Bronchial epithelial cell (primary cell): Measurements from ENCODE around the gene ZNF888. TPM values are rescaled to one million over a fixed set of nuclear protein-coding genes. Genes with fewer than 3 reads are reported as not detected.
"Not testable (repeated sequence)": the region's sequence is repeated elsewhere in the genome, so short reads cannot be mapped to it uniquely, and the experiment has no call there.

Experiments
- DNase-seq: peaks from one replicate; pipeline ENCODE4 v3.0.0-alpha.2; 2010; ENCODE audit warnings: low read depth
- FAIRE-seq: peaks from 2 replicates; lab custom pipeline; 2011; peaks lifted over from hg19 to GRCh38; lab: Jason Lieb, UNC
- H3K27me3 ChIP-seq: 2 replicates; pipeline ENCODE4 v1.5.1; 2011; ENCODE audit warnings: low read length; ENCODE audit not compliant: control insufficient read depth, insufficient read depth
- H3K36me3 ChIP-seq: 2 replicates; pipeline ENCODE4 v1.5.1; 2011; ENCODE audit warnings: low read length; ENCODE audit not compliant: control insufficient read depth, insufficient read depth
- H3K4me3 ChIP-seq: 2 replicates; pipeline ENCODE4 v1.5.1; 2011; ENCODE audit warnings: mild to moderate bottlenecking, low read depth, low read length, control low read depth
- total RNA-seq: library from RNA; depleted of rRNA; stranded (reverse); fragments of >200 nt; gene quantifications from 2 replicates; pipeline ENCODE4 v1.2.1, GENCODE V29; 2014
- TF ChIP-seq, protein P1 (sequence below): IDR thresholded peaks from 2 replicates; pipeline ENCODE4 v1.5.1; 2011; ENCODE audit warnings: mild to moderate bottlenecking, moderate library complexity, low read length, control low read depth, inconsistent platforms; ENCODE audit not compliant: insufficient read depth, severe bottlenecking

Gene ZNF888
- total RNA-seq, 1 donor from 2014 or later: 9.7 TPM

DNA sequence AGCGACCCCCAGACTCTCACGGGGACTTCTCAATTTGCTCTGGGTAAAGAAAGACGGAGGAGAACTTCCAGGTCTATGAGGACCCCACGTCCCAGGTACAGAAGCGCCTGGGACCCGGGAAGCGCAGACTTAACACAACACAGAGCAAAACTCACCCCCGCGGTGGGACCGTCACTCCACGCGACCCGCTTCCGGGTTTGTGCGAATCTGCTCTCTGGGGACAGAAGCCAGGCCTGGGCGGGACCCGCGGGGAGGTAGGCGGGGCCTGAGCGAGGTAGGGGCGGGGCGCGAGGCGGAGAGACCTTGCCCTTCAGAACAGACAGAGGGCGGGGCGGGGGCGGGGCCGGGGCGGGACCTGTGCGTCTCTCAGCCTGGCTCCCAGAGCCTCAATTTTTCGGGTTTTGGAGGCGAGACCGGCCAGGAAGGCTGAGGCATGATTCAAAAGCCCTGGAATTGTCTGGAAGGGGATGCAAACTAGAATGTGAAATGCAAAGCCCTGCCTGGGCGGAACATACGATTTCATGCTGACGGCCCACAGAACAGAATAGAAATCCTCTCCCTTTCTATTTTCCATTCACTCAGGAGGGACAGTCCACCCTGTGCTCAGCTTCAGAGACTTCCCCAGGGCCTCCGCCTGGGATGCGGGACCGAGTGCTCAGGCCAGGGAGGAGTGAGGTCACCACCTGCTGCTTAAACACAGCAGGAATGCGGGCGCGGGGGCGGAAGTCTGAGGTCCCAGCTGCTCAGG is 19.3 kb upstream of the ZNF888 start:
- Histone ChIP-seq H3K27me3 (no peaks in the 10 kb centered on the region), H3K4me3 (peak overlapping the region; percentile 96), H3K36me3 (no peaks in the 10 kb centered on the region)
- DNase-seq: peak; percentile 63
- FAIRE-seq: no peak
- TF ChIP-seq, protein P1, sequence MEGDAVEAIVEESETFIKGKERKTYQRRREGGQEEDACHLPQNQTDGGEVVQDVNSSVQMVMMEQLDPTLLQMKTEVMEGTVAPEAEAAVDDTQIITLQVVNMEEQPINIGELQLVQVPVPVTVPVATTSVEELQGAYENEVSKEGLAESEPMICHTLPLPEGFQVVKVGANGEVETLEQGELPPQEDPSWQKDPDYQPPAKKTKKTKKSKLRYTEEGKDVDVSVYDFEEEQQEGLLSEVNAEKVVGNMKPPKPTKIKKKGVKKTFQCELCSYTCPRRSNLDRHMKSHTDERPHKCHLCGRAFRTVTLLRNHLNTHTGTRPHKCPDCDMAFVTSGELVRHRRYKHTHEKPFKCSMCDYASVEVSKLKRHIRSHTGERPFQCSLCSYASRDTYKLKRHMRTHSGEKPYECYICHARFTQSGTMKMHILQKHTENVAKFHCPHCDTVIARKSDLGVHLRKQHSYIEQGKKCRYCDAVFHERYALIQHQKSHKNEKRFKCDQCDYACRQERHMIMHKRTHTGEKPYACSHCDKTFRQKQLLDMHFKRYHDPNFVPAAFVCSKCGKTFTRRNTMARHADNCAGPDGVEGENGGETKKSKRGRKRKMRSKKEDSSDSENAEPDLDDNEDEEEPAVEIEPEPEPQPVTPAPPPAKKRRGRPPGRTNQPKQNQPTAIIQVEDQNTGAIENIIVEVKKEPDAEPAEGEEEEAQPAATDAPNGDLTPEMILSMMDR: no peak

DNA sequence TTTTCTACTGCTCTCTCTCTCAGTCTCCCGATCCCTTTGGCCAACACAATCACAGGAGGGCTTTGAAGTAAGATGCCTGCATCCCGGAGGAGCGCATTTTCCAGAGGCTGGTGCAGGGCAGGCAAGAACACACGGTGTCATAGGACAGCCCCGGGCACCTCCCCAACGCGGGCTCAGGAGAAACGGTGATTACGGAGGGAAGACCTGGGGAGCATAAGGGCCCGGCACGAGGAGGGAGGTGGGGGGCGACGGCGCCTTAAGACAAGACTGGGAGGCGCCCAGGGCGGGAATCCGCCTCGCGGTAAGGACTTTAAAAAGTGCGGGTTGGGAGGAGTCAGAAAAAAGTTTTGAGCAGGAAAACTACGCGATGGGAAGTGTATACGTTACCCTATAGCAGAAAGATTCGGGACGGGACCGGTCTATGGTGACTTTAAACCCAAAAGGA is 18.7 kb upstream of the ZNF888 start:
- FAIRE-seq: no peak
- Histone ChIP-seq H3K4me3 (peak overlapping the region; percentile 96), H3K27me3 (no peaks in the 10 kb centered on the region), H3K36me3 (peaks cover 2% of the 10 kb centered on the region)
- DNase-seq: peak; percentile 14
- TF ChIP-seq, protein P1: no peak

DNA sequence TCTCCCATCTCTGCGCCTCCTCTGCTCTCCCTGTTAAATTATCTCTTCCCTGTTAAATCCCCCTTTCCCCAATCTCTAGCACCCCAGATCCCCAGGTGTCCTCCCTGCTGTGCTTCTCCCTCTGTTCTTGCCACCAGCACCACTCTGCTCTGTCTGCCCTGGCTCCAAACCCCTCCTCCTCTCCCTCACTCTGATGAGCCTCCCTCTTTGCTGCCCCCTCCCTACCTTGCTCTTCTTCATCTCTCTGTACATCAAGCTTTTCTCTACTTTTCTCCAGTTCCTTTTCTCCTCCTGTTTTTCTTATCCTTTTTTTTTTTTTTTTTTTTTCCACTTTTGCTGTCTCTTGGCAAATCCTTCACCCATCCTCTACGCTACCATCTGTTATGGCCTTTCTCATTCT is 18.3 kb upstream of the ZNF888 start:
- not testable (repeated sequence) for DNase-seq, FAIRE-seq, H3K27me3 ChIP-seq

DNA sequence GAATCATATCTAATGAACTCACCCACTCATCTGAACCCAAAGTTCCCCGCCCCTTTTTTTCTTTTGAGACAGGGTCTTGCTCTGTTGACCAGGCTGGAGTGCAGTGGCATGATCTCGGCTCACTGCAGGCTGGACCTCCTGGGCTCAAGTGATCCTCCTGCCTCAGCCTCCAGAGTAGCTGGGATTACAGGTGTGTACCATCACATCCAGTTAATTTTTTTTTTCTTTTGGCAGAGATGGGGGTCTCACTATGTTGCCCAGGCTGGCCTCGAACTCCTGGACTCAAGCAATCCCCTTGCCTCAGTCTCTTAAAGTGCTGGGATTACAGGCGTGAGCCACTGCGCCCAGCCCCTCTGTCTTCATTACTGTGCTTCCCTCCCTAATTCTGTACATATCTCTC is 17.7 kb upstream of the ZNF888 start:
- not testable (repeated sequence) for FAIRE-seq, DNase-seq, H3K4me3 ChIP-seq, H3K27me3 ChIP-seq, H3K36me3 ChIP-seq

More for the DNA sequence above, 18.3 kb upstream of the ZNF888 start:
- peak overlapping the region; percentile 96 for H3K4me3 ChIP-seq
- not testable (repeated sequence) for H3K36me3 ChIP-seq

DNA sequence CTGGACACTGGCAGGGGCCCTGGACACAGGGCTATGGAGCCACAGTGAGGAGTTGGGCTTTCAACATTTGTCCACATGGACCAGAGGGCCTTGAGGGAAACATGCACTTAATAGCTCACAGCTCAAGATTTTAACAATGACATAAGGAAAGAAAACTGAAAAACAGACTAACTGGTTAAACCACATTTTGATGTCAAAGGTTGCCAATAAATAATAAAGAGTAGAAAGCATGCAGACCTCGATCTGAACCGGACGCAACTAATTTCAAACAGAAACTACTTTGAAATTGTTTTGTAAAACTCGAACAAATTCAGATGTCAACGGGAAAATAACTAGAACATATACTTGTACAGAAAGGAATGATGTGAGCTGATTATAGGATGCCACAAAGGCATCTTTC is 15.5 kb upstream of the ZNF888 start:
- DNase-seq (peak; percentile 23), FAIRE-seq (no peak)
- no peaks in the 10 kb centered on the region for H3K27me3 ChIP-seq
- TF ChIP-seq, protein P1: no peak
- no peak overlapping the region for H3K4me3 ChIP-seq
- H3K36me3 ChIP-seq: peaks cover 3% of the 10 kb centered on the region

DNA sequence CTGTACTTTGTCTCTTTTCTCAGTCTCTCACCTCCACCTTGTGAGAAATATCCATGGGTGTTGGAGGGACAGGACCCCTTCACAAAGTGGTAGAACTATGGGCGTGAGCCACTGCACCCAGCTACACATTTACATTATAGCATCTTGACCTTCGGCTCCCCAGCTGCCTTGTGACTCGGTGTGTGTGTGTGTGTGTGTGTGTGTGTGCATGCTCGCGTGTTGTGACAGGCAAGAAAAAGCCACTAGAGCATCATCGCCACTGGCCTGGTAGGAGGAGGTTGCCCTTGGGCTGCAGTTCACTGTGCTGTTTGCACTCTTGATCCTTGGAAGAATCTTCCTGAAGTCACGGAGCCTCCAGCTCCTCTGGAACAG is 13.7 kb upstream of the ZNF888 start:
- no peak overlapping the region for H3K4me3 ChIP-seq
- DNase-seq (no peak), FAIRE-seq (no peak)
- H3K27me3 ChIP-seq: no peaks in the 10 kb centered on the region
- H3K36me3 ChIP-seq: peaks cover 4% of the 10 kb centered on the region
- TF ChIP-seq, protein P1: no peak
